Mesothelial cell of epicardium (in vitro differentiated cells): Measurements from ENCODE around the gene BCR. TPM values are rescaled to one million over a fixed set of nuclear protein-coding genes. Genes with fewer than 3 reads are reported as not detected.

Experiments used
- DNase-seq, 2 experiments: peaks; one replicate each; pipeline ENCODE4 v3.0.0; 2021; ENCODE audit warnings: low spot score in 2 of 2; ENCODE audit not compliant: unreplicated experiment in 2 of 2
- H3K27ac Mint-ChIP-seq: 2 replicates; pipeline ENCODE4 v1.8.0; 2021; ENCODE audit warnings: mixed read lengths
- H3K27me3 Mint-ChIP-seq: 2 replicates; pipeline ENCODE4 v1.8.0; 2021; ENCODE audit warnings: low read depth, mixed read lengths
- H3K36me3 Mint-ChIP-seq: 2 replicates; pipeline ENCODE4 v1.8.0; 2021; ENCODE audit warnings: mixed read lengths
- H3K4me1 Mint-ChIP-seq: 2 replicates; pipeline ENCODE4 v1.8.0; 2021; ENCODE audit warnings: mixed read lengths
- H3K4me3 Mint-ChIP-seq: 2 replicates; pipeline ENCODE4 v1.8.0; 2021; ENCODE audit warnings: mild to moderate bottlenecking, moderate library complexity, mixed read lengths
- H3K9me3 Mint-ChIP-seq: 2 replicates; pipeline ENCODE4 v1.8.0; 2021; ENCODE audit warnings: mixed read lengths
- total RNA-seq: library from RNA; stranded (reverse); gene quantifications from 3 replicates; pipeline ENCODE4 v1.2.1, GENCODE V29; 2021
- TF ChIP-seq, protein P1 (sequence below): fragments of 200-600 bp; sonication (generic); IDR thresholded peaks from one replicate; pipeline ENCODE4 v1.5.0; 2021; ENCODE audit warnings: antibody characterized with exemption; ENCODE audit not compliant: unreplicated experiment

The BCR gene
- total RNA-seq, 1 donor from 2014 or later = 72.4 TPM

GRCh38 chr22:23183061-23183698, 2.9 kb downstream of the BCR start:
- Mint-ChIP-seq H3K27me3 (no peaks in the 10 kb centered on the region), H3K4me3 (peak overlapping the region; percentile 68), H3K9me3 (no peaks in the 10 kb centered on the region), H3K4me1 (peaks cover 48% of the 10 kb centered on the region), H3K27ac (peak overlapping the region; percentile 73), H3K36me3 (peaks cover 14% of the 10 kb centered on the region)
- TF ChIP-seq, protein P1, sequence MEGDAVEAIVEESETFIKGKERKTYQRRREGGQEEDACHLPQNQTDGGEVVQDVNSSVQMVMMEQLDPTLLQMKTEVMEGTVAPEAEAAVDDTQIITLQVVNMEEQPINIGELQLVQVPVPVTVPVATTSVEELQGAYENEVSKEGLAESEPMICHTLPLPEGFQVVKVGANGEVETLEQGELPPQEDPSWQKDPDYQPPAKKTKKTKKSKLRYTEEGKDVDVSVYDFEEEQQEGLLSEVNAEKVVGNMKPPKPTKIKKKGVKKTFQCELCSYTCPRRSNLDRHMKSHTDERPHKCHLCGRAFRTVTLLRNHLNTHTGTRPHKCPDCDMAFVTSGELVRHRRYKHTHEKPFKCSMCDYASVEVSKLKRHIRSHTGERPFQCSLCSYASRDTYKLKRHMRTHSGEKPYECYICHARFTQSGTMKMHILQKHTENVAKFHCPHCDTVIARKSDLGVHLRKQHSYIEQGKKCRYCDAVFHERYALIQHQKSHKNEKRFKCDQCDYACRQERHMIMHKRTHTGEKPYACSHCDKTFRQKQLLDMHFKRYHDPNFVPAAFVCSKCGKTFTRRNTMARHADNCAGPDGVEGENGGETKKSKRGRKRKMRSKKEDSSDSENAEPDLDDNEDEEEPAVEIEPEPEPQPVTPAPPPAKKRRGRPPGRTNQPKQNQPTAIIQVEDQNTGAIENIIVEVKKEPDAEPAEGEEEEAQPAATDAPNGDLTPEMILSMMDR = no peak
- peak in 1 of 2 experiments; percentile 69 for DNase-seq

- peak overlapping the region; percentile 53 for H3K27ac Mint-ChIP-seq
- peak overlapping the region; percentile 68 for H3K4me3 Mint-ChIP-seq
- no peaks in the 10 kb centered on the region for H3K27me3 Mint-ChIP-seq
- no peak for DNase-seq
- peaks cover 14% of the 10 kb centered on the region for H3K36me3 Mint-ChIP-seq
- TF ChIP-seq, protein P1 = no peak
- peaks cover 45% of the 10 kb centered on the region for H3K4me1 Mint-ChIP-seq
- H3K9me3 Mint-ChIP-seq = no peaks in the 10 kb centered on the region
These were observed 3.9 kb downstream of the BCR start for GRCh38 chr22:23184100-23184763.

- Mint-ChIP-seq H3K27me3 (no peaks in the 10 kb centered on the region), H3K36me3 (peaks cover 14% of the 10 kb centered on the region), H3K27ac (peak overlapping the region; percentile 53), H3K4me3 (peak overlapping the region; percentile 6), H3K9me3 (no peaks in the 10 kb centered on the region), H3K4me1 (peaks cover 45% of the 10 kb centered on the region)
- TF ChIP-seq, protein P1 = no peak
- no peak for DNase-seq
These were observed 4.4 kb downstream of the BCR start for GRCh38 chr22:23184764-23185113.

GRCh38 chr22:23187211-23187610, 6.9 kb downstream of the BCR start:
- TF ChIP-seq, protein P1 = no peak
- no peak for DNase-seq
- Mint-ChIP-seq H3K27me3 (no peaks in the 10 kb centered on the region), H3K36me3 (peaks cover 19% of the 10 kb centered on the region), H3K4me1 (peaks cover 35% of the 10 kb centered on the region), H3K4me3 (no peak overlapping the region), H3K27ac (no peak overlapping the region), H3K9me3 (no peaks in the 10 kb centered on the region)

GRCh38 chr22:23187871-23188700, 7.8 kb downstream of the BCR start:
- Mint-ChIP-seq H3K4me1 (peaks cover 26% of the 10 kb centered on the region), H3K4me3 (no peak overlapping the region), H3K36me3 (peaks cover 19% of the 10 kb centered on the region), H3K9me3 (no peaks in the 10 kb centered on the region), H3K27ac (peak overlapping the region; percentile 41), H3K27me3 (no peaks in the 10 kb centered on the region)
- no peak for DNase-seq
- TF ChIP-seq, protein P1 = no peak
